Hematopoietic multipotent progenitor cell (in vitro differentiated cells): ENCODE measurements around the gene STAMBPL1. TPM values are rescaled to one million over a fixed set of nuclear protein-coding genes. Genes with fewer than 3 reads are reported as not detected.

Experiments used
- DNase-seq, 3 donors: peaks; one replicate each; pipeline ENCODE4 v3.0.0-alpha.2; 2011 to 2015; ENCODE audit warnings: low read depth in 2 of 3, low spot score in 2 of 3
- total RNA-seq: library from RNA; depleted of rRNA; stranded (reverse); fragments of >200 nt; gene quantifications from one replicate; pipeline ENCODE4 v1.2.3, GENCODE V29; 2012

The STAMBPL1 gene
- total RNA-seq, 1 donor: 39.3 TPM

DNA sequence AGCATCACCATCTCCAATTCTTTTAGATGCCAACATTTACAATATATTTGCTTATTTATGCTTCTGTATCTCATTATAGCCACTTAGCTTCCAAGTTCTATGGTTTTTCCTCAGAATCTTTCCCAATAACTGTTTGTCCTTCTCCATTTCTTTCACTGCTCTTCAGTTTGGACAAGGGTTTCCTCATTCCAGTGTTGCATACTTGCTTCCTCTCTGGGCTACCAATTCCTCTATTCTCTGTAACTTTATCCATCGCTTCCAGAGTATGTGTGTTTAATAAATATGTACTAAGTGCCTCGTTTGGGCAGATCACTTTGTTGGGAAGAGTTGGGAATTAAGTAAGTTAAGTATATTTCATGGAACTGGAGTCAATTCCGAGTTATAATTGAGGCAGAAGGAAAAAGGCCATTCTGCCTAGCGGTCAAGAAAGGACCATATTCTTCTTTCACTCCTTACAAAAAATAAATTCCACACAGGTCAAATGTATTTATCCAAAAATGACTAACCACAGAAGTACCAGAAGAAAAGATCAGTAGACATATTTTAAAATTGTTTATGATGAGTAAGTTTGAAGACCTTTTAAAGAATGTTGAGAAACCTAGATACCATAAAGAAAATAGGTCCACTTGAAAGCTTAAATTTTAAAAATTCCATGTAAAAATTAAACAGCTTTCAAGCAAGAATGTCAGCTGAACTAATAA is 10.8 kb downstream of the STAMBPL1 start:
- no peak for DNase-seq

DNA sequence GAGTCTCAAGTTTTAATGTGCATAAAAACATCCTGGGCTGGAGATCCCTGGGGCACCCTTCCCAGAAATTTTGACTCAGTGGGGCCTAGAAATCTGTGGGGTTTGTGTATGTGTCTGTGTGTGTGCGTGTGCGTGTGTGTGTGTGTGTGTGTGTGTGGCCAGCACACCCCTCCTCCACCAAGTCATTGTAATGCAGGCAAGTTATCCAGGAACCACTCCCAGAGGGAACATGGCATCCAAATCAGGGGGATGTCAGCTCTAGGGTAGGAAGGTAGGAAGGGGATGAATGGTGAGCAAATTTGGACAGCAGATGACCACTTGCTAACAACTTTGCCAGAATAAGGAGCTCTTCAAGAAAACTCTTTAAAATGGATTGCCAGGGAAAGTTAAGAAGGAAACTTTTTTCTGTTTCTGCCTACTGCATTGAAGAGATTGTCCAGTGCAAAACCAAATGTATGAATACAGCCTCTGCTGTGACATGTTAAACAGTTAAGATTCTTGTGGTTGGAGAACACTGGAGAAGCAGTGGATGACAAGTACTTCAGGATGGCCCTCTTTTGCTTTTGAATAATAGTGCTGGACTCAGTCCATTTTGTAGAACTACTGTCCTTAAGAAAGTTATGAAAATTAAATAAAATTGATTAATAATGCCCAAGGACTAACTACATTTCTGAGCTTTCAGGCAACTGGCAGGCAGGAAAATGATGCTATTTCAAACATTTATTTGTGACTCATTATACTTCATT is 12.3 kb downstream of the STAMBPL1 start:
- DNase-seq: no peak

DNA sequence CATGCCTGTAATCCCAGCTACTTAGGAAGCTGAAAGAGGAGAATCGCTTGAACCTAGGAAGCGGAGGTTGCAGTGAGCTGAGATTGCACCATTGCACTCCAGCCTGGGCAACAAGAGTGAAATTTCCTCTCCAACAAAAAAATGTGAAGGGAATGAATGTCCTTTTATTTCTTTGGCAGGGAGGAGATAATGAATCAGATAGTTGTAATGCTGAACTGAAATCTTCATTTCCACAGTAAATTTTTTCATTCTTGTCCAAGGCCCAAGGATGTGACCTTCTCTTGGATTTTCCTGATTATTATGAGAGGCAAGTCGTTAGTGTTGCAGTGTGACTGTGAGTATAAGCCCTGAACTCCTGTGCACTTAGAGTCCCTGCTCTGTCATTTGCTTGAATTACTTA is 13.6 kb downstream of the STAMBPL1 start:
- no peak for DNase-seq

DNA sequence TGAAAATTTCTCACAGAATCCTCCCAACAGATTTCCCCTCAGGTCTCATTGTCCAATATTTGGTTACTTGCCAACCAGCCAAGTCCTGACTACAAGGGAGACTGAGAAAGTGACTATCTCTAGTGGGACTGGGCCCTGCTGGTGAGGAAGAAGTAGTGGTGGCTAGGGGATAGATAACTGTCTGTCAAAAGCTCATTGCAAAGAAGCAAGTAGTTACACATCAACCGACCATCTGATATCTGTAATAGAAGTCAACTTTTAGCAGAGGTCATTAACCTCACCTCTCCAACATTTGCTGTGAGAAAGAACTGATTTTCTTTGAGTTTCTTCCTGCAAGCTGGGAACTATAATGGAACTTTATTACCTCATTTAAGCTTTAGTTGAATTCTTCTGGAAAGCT is 15.2 kb downstream of the STAMBPL1 start:
- DNase-seq: no peak

DNA sequence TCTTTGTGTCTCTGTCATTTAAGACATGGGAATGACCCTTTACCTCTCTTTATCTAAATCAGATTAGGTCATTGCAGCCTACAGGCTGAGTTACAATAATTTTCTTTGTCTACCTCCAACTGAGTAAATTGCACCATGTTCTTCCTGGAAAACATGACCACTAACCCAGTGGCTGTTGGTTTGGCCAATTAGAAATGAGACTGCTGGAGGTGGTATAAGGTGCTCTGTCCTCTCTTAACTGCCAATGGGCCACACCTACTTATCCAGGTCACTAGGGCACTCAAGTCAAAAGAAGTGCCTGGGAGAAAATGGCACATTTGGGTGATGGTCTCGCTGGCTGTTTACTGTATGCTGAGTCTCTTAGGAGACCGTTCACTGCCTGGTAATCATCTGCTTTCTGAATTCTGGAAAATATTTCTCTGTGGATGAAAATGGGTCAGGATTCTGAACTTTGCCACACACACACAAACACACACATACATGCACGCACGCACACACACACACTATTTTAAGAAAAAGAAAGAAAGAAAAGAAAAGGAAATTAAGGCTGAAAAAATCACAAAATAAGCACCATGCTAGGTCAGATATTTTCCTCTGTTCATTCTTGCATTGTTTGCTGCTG is 16.4 kb downstream of the STAMBPL1 start:
- DNase-seq: no peak

DNA sequence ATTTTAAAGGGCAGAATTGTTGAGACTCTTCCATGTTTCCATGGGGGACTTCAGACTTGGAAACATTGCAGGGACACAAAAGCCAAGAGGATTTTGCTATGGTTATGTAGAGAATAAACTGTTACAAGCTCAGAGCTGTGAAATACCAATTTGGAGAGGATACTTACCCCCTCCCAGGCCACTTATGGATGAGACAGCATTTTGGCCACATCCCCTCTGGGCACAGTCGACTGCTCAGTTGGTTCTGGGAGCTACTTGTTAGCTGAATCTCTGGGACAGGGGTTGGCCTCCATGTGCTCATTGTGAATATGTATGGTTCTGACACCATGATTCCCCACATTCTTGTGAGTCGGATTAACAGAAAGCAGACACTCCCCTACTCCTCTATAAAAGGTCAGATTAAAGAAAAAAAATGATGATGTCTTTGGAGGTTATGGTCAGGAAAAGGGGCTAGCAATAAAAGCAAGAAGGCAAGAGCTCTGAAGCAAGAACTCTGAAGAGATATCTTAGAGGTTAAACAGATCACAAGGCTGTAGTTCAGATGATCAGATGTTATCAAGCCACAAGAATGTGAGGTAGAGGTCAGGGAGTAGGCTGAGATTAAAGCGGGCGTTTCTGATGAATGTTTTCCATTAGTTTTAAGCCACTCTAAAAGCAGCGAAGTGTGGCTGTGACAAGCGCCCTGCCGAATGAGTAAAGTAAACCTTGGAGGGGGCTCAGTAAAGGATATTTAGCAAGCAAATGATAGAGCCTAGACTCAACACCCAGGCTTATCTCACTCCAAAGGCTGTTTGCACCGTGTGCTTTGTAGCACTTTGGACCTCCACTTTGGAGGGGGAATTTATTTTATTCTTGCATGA is 17.2 kb downstream of the STAMBPL1 start:
- DNase-seq: no peak

DNA sequence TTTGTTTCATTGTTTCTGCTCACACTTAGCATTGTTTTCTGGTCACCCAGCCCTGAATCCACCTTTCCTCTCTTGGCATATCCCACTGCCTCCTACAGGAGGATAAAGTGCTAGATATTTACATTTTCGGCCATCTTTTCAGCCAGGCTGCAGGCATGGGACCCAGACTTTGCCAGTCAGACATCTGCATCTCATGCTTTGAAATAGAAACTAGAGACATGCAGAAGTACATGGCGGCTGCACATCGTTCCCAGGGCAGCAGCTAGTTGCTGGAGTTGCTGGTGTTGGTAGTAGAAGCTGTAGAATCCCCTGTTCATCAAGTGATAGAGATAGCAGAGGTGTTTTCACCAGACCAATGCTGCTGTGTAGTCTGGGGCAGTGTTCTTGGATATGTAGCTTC is 18.7 kb downstream of the STAMBPL1 start:
- no peak for DNase-seq

DNA sequence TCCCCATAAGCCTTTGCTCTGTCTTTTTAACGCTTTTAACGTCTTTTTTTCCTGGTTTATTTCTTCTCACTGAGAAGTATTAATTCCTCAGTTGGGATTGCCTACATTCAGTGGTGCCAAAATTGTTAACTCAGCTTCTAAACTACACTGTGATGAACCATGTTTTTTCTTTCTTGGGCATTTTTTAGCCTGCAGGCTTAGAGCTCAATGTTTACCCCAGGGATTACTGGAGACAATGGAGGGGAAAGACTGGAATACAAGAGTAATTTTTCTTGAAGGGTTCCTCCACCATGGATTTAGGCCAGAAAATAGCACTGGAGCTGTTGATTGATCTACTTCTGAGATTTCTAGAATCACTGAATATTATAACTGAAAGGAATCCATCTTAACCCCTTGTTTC is 19.8 kb downstream of the STAMBPL1 start:
- DNase-seq: no peak

DNA sequence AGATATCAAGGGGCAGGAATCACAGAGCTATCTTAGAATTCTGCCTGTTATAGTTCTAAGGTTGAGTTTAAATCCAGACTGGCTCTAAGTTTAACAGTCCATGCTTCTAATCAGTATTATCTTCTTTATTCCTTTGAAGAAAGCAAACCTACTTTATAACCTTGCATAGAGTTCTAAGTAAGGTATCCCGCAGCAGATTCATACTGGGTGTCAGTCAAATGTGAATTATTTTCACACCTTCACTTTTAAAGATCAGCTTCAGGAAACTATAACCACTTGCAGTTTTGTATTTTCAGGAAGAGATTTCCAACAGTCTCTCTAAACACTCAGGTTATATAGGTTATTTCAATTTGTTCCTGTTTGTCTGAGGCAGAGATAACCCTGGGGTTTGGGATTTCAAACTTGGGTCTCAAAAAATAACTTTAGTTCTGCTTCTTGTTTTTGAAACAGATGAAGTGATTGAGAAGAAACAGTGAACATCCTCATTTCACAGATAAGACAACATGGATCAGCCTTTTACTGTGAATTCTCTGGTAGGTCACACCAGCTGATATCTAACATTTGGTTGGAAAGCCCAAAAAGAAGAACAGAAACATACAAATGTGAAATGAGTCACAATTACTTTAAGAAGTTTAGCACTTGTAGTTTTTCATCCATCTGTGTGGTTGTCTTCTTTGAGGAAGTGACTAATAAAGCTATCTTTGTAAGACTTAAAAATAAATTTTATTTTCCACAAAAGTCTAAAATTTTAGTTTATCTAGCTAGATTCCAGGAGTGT is 21.4 kb downstream of the STAMBPL1 start:
- peak in 2 of 3 donors; percentile 28 to 43 for DNase-seq

DNA sequence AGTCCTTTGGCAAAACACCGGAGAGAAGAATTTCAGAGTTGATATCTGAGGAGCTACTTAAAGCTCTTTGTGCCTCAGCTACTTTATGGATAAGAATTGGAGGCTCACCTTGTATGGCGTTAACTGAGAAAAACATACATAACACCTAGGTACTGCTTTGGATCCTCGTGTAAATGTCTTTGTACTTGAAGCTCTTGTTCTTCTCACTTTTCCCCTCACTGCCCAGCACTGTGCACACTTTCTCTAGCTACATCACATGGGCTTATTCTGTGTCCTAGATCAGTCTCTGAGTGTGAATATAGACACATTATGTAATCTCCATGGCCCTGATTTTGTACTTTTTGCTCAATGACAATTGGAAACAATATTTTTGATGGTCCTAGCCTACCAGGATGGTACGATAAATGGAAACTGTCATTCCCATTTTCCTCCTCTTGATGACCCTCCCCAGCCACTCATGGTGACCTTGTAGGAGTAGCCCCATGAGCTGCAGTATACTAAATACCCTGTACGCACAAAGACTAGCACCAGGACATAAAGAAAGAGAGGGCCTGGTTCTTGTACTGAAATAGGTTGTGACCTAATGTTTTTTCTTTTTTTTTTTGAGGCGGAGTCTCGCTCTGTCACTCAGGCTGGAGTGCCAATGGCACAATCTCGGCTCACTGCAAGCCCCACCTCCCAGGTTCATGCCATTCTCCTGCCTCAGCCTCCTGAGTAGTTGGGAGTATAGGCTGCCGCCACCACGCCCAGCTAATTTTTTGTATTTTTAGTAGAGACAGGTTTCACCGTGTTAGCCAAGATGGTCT is 22.1 kb downstream of the STAMBPL1 start:
- no peak for DNase-seq

DNA sequence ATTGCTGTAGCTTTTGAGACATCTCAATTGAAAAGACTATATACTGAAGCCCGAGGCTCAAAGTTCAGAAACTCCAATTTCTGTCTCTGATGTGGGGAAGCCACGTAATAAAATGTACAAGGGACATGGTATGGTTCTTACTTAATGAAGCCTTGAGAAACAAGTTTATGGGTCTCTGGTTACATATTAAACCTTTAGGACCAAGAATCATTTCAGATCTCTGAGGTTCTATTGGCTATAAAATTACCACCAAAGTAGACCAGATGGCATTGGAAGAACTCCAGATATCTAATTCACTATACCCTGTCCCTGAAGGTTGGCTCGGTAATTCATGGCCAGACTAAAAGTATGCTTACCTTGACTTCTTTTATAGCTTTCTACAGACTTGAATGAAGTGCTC is 23.7 kb downstream of the STAMBPL1 start:
- DNase-seq: no peak

DNA sequence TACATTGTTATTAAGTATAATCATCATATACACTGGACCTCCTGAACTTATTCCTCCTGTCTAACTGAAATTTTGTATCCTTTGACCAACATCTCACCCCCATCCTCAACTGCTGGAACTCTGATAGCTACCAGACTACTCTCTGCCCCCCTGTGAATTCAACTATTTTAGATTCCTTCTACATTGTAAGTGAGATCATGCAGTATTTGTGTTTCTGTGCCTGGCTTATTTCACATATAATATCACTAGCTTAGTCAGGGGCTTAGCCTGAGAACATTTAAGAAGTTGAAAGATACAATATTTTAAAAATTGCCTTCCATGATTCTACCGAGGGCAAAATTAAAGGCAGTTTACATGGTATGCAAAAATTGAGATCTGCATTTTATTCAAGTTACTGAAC is 26.9 kb downstream of the STAMBPL1 start:
- no peak for DNase-seq

DNA sequence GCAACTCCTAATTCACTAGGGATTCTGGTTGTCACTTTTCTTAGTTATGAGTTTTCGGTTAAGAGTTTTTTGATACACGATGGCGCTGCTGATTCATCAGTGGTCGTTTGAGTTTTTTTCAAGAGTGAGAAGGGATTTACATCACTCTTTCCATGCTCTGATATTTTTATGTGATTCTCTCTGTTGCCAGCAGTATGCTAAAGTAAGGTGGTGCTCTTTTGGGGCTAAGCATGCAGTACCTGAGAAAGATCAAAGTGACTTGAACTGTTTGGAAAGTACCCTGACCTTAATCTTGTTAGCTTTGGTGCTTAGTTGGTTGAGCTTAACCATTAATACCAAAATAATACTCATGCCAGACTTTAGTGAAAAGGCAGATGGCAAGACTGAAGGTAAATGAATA is 28.1 kb downstream of the STAMBPL1 start:
- DNase-seq: no peak

DNA sequence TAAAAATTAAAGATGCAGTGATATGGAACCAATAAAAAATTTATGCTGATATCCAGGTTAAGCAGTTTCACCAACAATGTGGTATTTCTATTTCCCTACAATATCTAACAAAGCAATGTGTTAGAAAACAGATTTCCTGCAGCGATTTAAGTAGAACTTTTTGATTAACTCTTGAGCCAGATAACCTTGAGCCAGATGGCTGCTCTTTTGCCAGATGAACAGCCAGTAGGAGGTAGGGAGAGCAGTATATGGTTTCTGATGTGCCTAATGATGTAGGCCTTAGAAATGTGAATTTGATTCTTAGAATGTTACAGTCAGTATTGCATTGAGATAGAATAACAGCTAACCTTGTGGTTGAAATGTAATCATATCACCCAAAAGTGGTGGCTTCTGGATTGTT is 31.1 kb downstream of the STAMBPL1 start:
- DNase-seq: no peak

DNA sequence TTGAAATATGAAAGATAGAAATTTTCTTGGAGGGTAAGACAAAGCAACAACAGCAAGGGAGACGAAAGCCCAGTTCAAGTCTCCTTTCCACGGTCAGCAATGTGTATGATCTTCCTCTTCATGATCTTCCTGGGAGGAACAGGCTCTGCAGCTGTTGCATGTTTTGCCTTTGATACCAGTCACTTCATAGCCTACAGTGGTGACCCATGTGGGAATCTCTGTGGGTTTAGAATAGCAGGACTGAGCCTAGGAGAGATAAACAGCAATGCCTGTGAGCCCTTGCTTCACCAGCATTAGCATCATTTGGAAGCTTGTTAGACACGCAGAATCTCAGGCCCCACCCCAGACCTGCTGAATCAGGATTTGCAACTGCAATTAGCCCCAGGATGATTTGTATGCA is 31.8 kb downstream of the STAMBPL1 start:
- DNase-seq: no peak

DNA sequence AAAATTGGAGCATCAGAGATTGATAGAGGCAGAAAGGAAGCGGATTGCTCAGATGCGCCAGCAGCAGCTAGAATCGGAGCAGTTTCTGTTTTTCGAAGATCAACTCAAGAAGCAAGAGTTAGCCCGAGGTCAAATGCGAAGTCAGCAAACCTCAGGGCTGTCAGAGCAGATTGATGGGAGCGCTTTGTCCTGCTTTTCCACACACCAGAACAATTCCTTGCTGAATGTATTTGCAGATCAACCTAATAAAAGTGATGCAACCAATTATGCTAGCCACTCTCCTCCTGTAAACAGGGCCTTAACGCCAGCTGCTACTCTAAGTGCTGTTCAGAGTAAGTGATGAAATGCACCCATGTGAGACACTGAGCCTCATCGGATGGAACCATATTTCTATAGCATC is 33.1 kb downstream of the STAMBPL1 start:
- DNase-seq: no peak

DNA sequence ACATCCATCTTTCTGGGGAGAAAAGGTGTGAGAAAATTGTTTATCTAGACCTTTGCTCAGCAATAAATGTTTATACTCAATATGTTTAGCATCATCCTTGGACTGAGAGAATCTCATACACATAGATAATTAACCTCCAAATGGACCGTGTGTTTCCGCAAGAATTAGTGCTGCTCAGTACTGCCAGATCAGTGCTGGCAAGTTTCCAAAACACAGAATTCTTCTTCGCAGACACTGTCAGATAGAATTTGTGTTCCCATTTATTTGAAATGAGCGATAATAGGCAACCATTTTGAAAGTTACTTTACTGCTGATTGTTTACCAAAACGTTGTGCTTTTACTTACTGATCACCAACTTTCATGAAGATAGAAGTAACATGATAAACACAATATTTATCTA is 33.7 kb downstream of the STAMBPL1 start:
- DNase-seq: no peak

DNA sequence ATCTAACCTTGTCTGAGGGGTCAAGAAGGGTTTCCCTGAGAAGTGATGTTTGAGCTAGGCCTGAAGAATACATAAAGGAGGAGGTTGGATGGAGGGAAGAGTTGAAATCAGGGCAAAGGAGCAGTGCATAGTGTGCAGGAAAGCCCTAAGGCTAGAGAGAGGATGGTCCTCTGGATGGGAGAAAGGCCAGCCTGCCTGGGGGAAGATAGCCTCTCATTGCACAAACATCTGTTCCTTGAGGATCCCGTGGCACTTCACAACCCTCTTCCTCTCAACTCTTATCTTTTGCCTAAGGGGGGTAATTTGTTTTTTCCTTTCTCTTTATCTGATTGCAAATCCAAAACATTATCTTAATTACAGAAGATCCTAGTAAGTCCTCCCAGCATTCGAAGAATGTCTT is 35.7 kb downstream of the STAMBPL1 start:
- DNase-seq: no peak

DNA sequence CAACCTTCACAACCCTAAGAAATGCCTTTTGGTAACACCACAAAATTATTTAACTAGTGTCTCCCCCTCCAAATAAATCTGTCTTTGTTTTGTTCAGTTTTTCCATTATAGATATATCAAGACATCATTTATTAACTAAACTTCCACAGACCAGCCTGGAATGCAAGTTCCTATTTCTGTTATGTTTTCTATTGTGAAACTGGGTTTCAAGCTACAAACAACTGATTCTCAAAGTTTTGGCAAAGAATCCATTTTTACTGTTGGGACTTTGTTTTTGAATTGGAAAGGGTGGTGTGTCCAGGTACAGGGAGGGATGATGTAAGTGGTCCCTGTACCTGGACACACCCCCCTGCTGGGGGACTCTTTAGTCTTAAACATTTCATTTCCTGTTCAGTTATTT is 36.2 kb downstream of the STAMBPL1 start:
- DNase-seq: no peak

DNA sequence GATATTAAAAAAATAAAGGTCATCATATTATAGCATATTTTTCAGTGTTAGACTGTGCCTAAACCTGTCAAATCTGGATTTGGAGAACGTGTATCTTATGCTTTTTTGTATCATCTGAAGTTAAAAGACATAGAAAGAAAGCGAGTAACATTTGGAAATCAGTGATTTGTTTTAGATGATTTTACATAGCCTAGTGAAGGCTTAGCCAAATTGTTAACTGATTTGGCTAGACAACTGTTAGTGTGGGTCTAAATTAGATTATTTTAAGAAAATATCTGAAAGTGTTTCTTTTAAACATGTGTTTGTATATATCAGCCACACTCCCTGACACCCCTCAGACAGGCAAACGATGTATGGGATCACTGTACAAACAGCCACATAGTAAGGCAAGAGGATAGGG is 36.9 kb downstream of the STAMBPL1 start:
- DNase-seq: no peak
